K562 treated with DMSO at 1 percent for 48 hours (cell line): ENCODE data around the gene RPL14. TPM values are rescaled to one million over a fixed set of nuclear protein-coding genes. Genes with fewer than 3 reads are reported as not detected.

Experiments used
- total RNA-seq: library from RNA; unstranded; fragments of 300-600 nt; gene quantifications from 2 replicates; pipeline ENCODE4 v1.2.3, GENCODE V29; 2022; ENCODE audit warnings: low replicate concordance; ENCODE audit errors: extremely low read depth

Gene RPL14
- total RNA-seq: 1,983 and 3,179 TPM in 2 replicates

GRCh38 chr3:40456940-40457823 is at the start of gene RPL14:
RPL14 (plus strand) TSS chr3:40457339; CDS start chr3:40457472, 133 bp downstream.

GRCh38 chr3:40476478-40477470 is 19.6 kb downstream of the RPL14 start, which contains the start of gene ZNF619:
ZNF619 (plus strand) TSS chr3:40477122; CDS start chr3:40477980, 858 bp downstream.

GRCh38 chr3:40505599-40506462 is 48.7 kb downstream of the RPL14 start, which contains the start of gene ZNF620:
ZNF620 (plus strand) TSS chr3:40506039; CDS start chr3:40506353, 314 bp downstream.

Other genes with a start within 250 kb of the RPL14 start
- not detected in 2 replicates for gene EIF1B, start 147.6 kb upstream of the RPL14 start, total RNA-seq
- gene ENTPD3, start 70.2 kb upstream of the RPL14 start, total RNA-seq: not detected in 2 replicates
- not detected in 2 replicates for gene ZNF619, start 19.8 kb downstream of the RPL14 start, total RNA-seq
- gene ZNF620, start 48.7 kb downstream of the RPL14 start, total RNA-seq: not detected in 2 replicates
- not detected in 2 replicates for gene ZNF621, start 67.6 kb downstream of the RPL14 start, total RNA-seq